Memory B cell (primary cell): ENCODE results near the gene IGSF21.

Source experiments
- ATAC-seq: fragments of 150-1000 bp; cut with Tn5 transposase; 2 replicates; pipeline ENCODE4 v1.10.0; 2021; ENCODE audit warnings: low read depth, mild to moderate bottlenecking, moderate library complexity
- DNase-seq, 2 donors: peaks; one replicate each; pipeline ENCODE4 v3.0.0; 2022; ENCODE audit warnings: low spot score in 2 of 2
- H3K27ac Mint-ChIP-seq: one replicate; pipeline ENCODE4 v1.8.0; 2022; ENCODE audit warnings: mild to moderate bottlenecking, moderate library complexity, mixed read lengths
- H3K27me3 Mint-ChIP-seq: one replicate; pipeline ENCODE4 v1.8.0; 2022; ENCODE audit warnings: mixed read lengths
- H3K36me3 Mint-ChIP-seq: one replicate; pipeline ENCODE4 v1.8.0; 2022; ENCODE audit warnings: mild to moderate bottlenecking, mixed read lengths
- H3K4me1 Mint-ChIP-seq: one replicate; pipeline ENCODE4 v1.8.0; 2022; ENCODE audit warnings: mixed read lengths
- H3K4me3 Mint-ChIP-seq: one replicate; pipeline ENCODE4 v1.8.0; 2022; ENCODE audit warnings: mild to moderate bottlenecking, moderate library complexity, mixed read lengths
- H3K9me3 Mint-ChIP-seq: one replicate; pipeline ENCODE4 v1.8.0; 2022; ENCODE audit warnings: mixed read lengths

Gene IGSF21

GRCh38 chr1:18343581-18343980, 236.0 kb downstream of the IGSF21 start:
- DNase-seq: no peak
- H3K9me3 Mint-ChIP-seq: peaks cover 4% of the 10 kb centered on the region
- H3K27ac Mint-ChIP-seq: no peak overlapping the region
- no peaks in the 10 kb centered on the region for H3K4me1 Mint-ChIP-seq
- peaks cover 5% of the 10 kb centered on the region for H3K27me3 Mint-ChIP-seq
- ATAC-seq: no peak
- no peak overlapping the region for H3K4me3 Mint-ChIP-seq
- H3K36me3 Mint-ChIP-seq: no peaks in the 10 kb centered on the region

- no peak overlapping the region for H3K27ac Mint-ChIP-seq
- ATAC-seq: no peak
- DNase-seq: no peak
Observed at GRCh38 chr1:18344755-18345154, 237.2 kb downstream of the IGSF21 start.

GRCh38 chr1:18347559-18347958, 240.0 kb downstream of the IGSF21 start:
- Mint-ChIP-seq H3K4me1 (no peaks in the 10 kb centered on the region), H3K36me3 (no peaks in the 10 kb centered on the region), H3K27ac (no peak overlapping the region), H3K4me3 (no peak overlapping the region), H3K9me3 (peaks cover 2% of the 10 kb centered on the region), H3K27me3 (peaks cover 7% of the 10 kb centered on the region)
- no peak for DNase-seq
- ATAC-seq: no peak

More at GRCh38 chr1:18344755-18345154, 237.2 kb downstream of the IGSF21 start:
- no peaks in the 10 kb centered on the region for H3K4me1 Mint-ChIP-seq
- H3K4me3 Mint-ChIP-seq: no peak overlapping the region
- H3K36me3 Mint-ChIP-seq: no peaks in the 10 kb centered on the region
- peaks cover 10% of the 10 kb centered on the region for H3K27me3 Mint-ChIP-seq
- H3K9me3 Mint-ChIP-seq: peaks cover 4% of the 10 kb centered on the region

- no peak for ATAC-seq
- Mint-ChIP-seq H3K4me3 (no peak overlapping the region), H3K27ac (no peak overlapping the region), H3K9me3 (peaks cover 2% of the 10 kb centered on the region), H3K27me3 (peaks cover 8% of the 10 kb centered on the region), H3K4me1 (no peaks in the 10 kb centered on the region), H3K36me3 (no peaks in the 10 kb centered on the region)
- no peak for DNase-seq
Observed at GRCh38 chr1:18348354-18348753, 240.8 kb downstream of the IGSF21 start.

- ATAC-seq (no peak), DNase-seq (no peak)
- Mint-ChIP-seq H3K36me3 (no peaks in the 10 kb centered on the region), H3K9me3 (no peaks in the 10 kb centered on the region), H3K27ac (no peak overlapping the region), H3K4me1 (no peaks in the 10 kb centered on the region), H3K27me3 (peaks cover 13% of the 10 kb centered on the region), H3K4me3 (no peak overlapping the region)
Observed at GRCh38 chr1:18350747-18351146, 243.1 kb downstream of the IGSF21 start.

GRCh38 chr1:18351735-18352134, 244.1 kb downstream of the IGSF21 start:
- H3K9me3 Mint-ChIP-seq: peaks cover 3% of the 10 kb centered on the region
- no peaks in the 10 kb centered on the region for H3K36me3 Mint-ChIP-seq
- ATAC-seq: no peak

GRCh38 chr1:18352636-18353265, 245.2 kb downstream of the IGSF21 start:
- Mint-ChIP-seq H3K9me3 (peaks cover 4% of the 10 kb centered on the region), H3K27me3 (peaks cover 23% of the 10 kb centered on the region), H3K36me3 (no peaks in the 10 kb centered on the region), H3K4me3 (no peak overlapping the region), H3K4me1 (no peaks in the 10 kb centered on the region), H3K27ac (no peak overlapping the region)
- ATAC-seq: no peak
- no peak for DNase-seq

More at GRCh38 chr1:18351735-18352134, 244.1 kb downstream of the IGSF21 start:
- DNase-seq: no peak
- no peaks in the 10 kb centered on the region for H3K4me1 Mint-ChIP-seq
- no peak overlapping the region for H3K4me3 Mint-ChIP-seq
- H3K27ac Mint-ChIP-seq: no peak overlapping the region
- peaks cover 15% of the 10 kb centered on the region for H3K27me3 Mint-ChIP-seq

GRCh38 chr1:18353528-18353927, 245.9 kb downstream of the IGSF21 start:
- H3K4me3 Mint-ChIP-seq: no peak overlapping the region
- peaks cover 4% of the 10 kb centered on the region for H3K9me3 Mint-ChIP-seq
- no peaks in the 10 kb centered on the region for H3K36me3 Mint-ChIP-seq
- ATAC-seq (no peak), DNase-seq (no peak)
- H3K27ac Mint-ChIP-seq: no peak overlapping the region
- H3K4me1 Mint-ChIP-seq: no peaks in the 10 kb centered on the region
- peaks cover 24% of the 10 kb centered on the region for H3K27me3 Mint-ChIP-seq

- H3K4me1 Mint-ChIP-seq: no peaks in the 10 kb centered on the region
- peaks cover 4% of the 10 kb centered on the region for H3K9me3 Mint-ChIP-seq
- peaks cover 24% of the 10 kb centered on the region for H3K27me3 Mint-ChIP-seq
- no peak overlapping the region for H3K27ac Mint-ChIP-seq
- H3K4me3 Mint-ChIP-seq: no peak overlapping the region
- no peak for DNase-seq
- ATAC-seq: no peak
- H3K36me3 Mint-ChIP-seq: no peaks in the 10 kb centered on the region
Observed at GRCh38 chr1:18353992-18354391, 246.4 kb downstream of the IGSF21 start.

GRCh38 chr1:18354612-18355011, 247.0 kb downstream of the IGSF21 start:
- DNase-seq: no peak
- Mint-ChIP-seq H3K4me3 (no peak overlapping the region), H3K36me3 (no peaks in the 10 kb centered on the region), H3K27me3 (peaks cover 20% of the 10 kb centered on the region), H3K27ac (no peak overlapping the region), H3K9me3 (peaks cover 4% of the 10 kb centered on the region), H3K4me1 (no peaks in the 10 kb centered on the region)
- ATAC-seq: no peak

GRCh38 chr1:18357622-18358230, 250.1 kb downstream of the IGSF21 start:
- no peak overlapping the region for H3K4me3 Mint-ChIP-seq
- no peaks in the 10 kb centered on the region for H3K4me1 Mint-ChIP-seq
- no peaks in the 10 kb centered on the region for H3K36me3 Mint-ChIP-seq
- DNase-seq (no peak), ATAC-seq (no peak)
- peaks cover 25% of the 10 kb centered on the region for H3K27me3 Mint-ChIP-seq
- no peak overlapping the region for H3K27ac Mint-ChIP-seq
- peaks cover 4% of the 10 kb centered on the region for H3K9me3 Mint-ChIP-seq

- H3K36me3 Mint-ChIP-seq: no peaks in the 10 kb centered on the region
- peaks cover 4% of the 10 kb centered on the region for H3K9me3 Mint-ChIP-seq
- no peak for ATAC-seq
- H3K4me3 Mint-ChIP-seq: no peak overlapping the region
- peaks cover 28% of the 10 kb centered on the region for H3K27me3 Mint-ChIP-seq
- H3K27ac Mint-ChIP-seq: no peak overlapping the region
- no peak for DNase-seq
- no peaks in the 10 kb centered on the region for H3K4me1 Mint-ChIP-seq
Observed at GRCh38 chr1:18358600-18358999, 251.0 kb downstream of the IGSF21 start.

GRCh38 chr1:18360251-18360650, 252.7 kb downstream of the IGSF21 start:
- DNase-seq (no peak), ATAC-seq (no peak)
- H3K27ac Mint-ChIP-seq: no peak overlapping the region
- no peak overlapping the region for H3K4me3 Mint-ChIP-seq
- peaks cover 4% of the 10 kb centered on the region for H3K9me3 Mint-ChIP-seq
- H3K4me1 Mint-ChIP-seq: no peaks in the 10 kb centered on the region
- peaks cover 26% of the 10 kb centered on the region for H3K27me3 Mint-ChIP-seq
- H3K36me3 Mint-ChIP-seq: no peaks in the 10 kb centered on the region

- H3K9me3 Mint-ChIP-seq: peaks cover 3% of the 10 kb centered on the region
- ATAC-seq (no peak), DNase-seq (no peak)
Observed at GRCh38 chr1:18362150-18362549, 254.6 kb downstream of the IGSF21 start.

GRCh38 chr1:18363436-18363835, 255.8 kb downstream of the IGSF21 start:
- Mint-ChIP-seq H3K4me1 (no peaks in the 10 kb centered on the region), H3K27me3 (peaks cover 19% of the 10 kb centered on the region), H3K27ac (no peak overlapping the region), H3K4me3 (no peak overlapping the region), H3K36me3 (no peaks in the 10 kb centered on the region), H3K9me3 (peaks cover 3% of the 10 kb centered on the region)
- no peak for ATAC-seq
- no peak for DNase-seq

More at GRCh38 chr1:18362150-18362549, 254.6 kb downstream of the IGSF21 start:
- no peaks in the 10 kb centered on the region for H3K36me3 Mint-ChIP-seq
- no peak overlapping the region for H3K4me3 Mint-ChIP-seq
- peaks cover 24% of the 10 kb centered on the region for H3K27me3 Mint-ChIP-seq
- no peaks in the 10 kb centered on the region for H3K4me1 Mint-ChIP-seq
- H3K27ac Mint-ChIP-seq: no peak overlapping the region
